Measurements from ENCODE around the gene NDST1.

Gene NDST1

GRCh38 chr5:150553402-150553801, 45.5 kb downstream of the NDST1 start:
- DNase-seq (ENCODE audit: low read depth in 1 of 2, low spot score in 1 of 2), result no peak
- TF ChIP-seq POLR2AphosphoS5 (IDR thresholded peaks at IDR 0.05; ENCODE audit: low read depth) (no peak), REST (IDR thresholded peaks at IDR 0.05; ENCODE audit: insufficient replicate concordance, low read depth) (no peak)
- Histone ChIP-seq H3K27ac (replicated peaks) (no peak overlapping the region), H3K27me3 (ENCODE audit: insufficient read depth, poor library complexity, severe bottlenecking) (no peaks in the 10 kb centered on the region), H3K4me3 (replicated peaks; ENCODE audit: insufficient read depth, low read length) (no peak overlapping the region)

GRCh38 chr5:150553911-150554310, 46.0 kb downstream of the NDST1 start:
- H3K27ac ChIP-seq (replicated peaks), result no peak overlapping the region
- no peak for DNase-seq (ENCODE audit: low read depth in 1 of 2, low spot score in 1 of 2)
- no peaks in the 10 kb centered on the region for H3K27me3 ChIP-seq (ENCODE audit: insufficient read depth, poor library complexity, severe bottlenecking)
- H3K4me3 ChIP-seq (replicated peaks; ENCODE audit: insufficient read depth, low read length), result no peak overlapping the region
- TF ChIP-seq POLR2AphosphoS5 (IDR thresholded peaks at IDR 0.05; ENCODE audit: low read depth) (no peak; the same call in 1 of the 2 replicates), SPI1 (IDR thresholded peaks at IDR 0.05; ENCODE audit: borderline replicate concordance, low read depth) (no peak), GABPA (IDR thresholded peaks at IDR 0.05; ENCODE audit: low read depth) (no peak), REST (IDR thresholded peaks at IDR 0.05; ENCODE audit: insufficient replicate concordance, low read depth) (no peak), CTCF (IDR thresholded peaks at IDR 0.05; ENCODE audit: insufficient read depth, low read length) (no peak)

GRCh38 chr5:150554857-150555256, 46.9 kb downstream of the NDST1 start:
- Histone ChIP-seq H3K4me3 (replicated peaks; ENCODE audit: insufficient read depth, low read length) (no peak overlapping the region), H3K27ac (replicated peaks) (no peak overlapping the region), H3K27me3 (ENCODE audit: insufficient read depth, poor library complexity, severe bottlenecking) (no peaks in the 10 kb centered on the region)
- no peak for DNase-seq (ENCODE audit: low read depth in 1 of 2, low spot score in 1 of 2)
- TF ChIP-seq REST (IDR thresholded peaks at IDR 0.05; ENCODE audit: insufficient replicate concordance, low read depth), result no peak
- TF ChIP-seq SPI1 (IDR thresholded peaks at IDR 0.05; ENCODE audit: borderline replicate concordance, low read depth), result no peak
- TF ChIP-seq POLR2AphosphoS5 (IDR thresholded peaks at IDR 0.05; ENCODE audit: low read depth), result no peak
- no peak for TF ChIP-seq GABPA (IDR thresholded peaks at IDR 0.05; ENCODE audit: low read depth)
- no peak for TF ChIP-seq CTCF (IDR thresholded peaks at IDR 0.05; ENCODE audit: insufficient read depth, low read length)

GRCh38 chr5:150556106-150556505, 48.2 kb downstream of the NDST1 start:
- TF ChIP-seq GABPA (IDR thresholded peaks at IDR 0.05; ENCODE audit: low read depth), result no peak
- no peak for TF ChIP-seq REST (IDR thresholded peaks at IDR 0.05; ENCODE audit: insufficient replicate concordance, low read depth)
- no peak for TF ChIP-seq CTCF (IDR thresholded peaks at IDR 0.05; ENCODE audit: insufficient read depth, low read length)
- TF ChIP-seq POLR2AphosphoS5 (IDR thresholded peaks at IDR 0.05; ENCODE audit: low read depth), result no peak
- no peak for TF ChIP-seq SPI1 (IDR thresholded peaks at IDR 0.05; ENCODE audit: borderline replicate concordance, low read depth)
- H3K27ac ChIP-seq (replicated peaks), result no peak overlapping the region

More at GRCh38 chr5:150556106-150556505, 48.2 kb downstream of the NDST1 start:
- no peak for DNase-seq (ENCODE audit: low read depth in 1 of 2, low spot score in 1 of 2)
- no peaks in the 10 kb centered on the region for H3K27me3 ChIP-seq (ENCODE audit: insufficient read depth, poor library complexity, severe bottlenecking)
- no peak overlapping the region for H3K4me3 ChIP-seq (replicated peaks; ENCODE audit: insufficient read depth, low read length)

All from HL-60 (cell line).